ENCODE data around the gene NEO1. TPM values are rescaled to one million over a fixed set of nuclear protein-coding genes. Genes with fewer than 3 reads are reported as not detected.

The NEO1 gene
- total RNA-seq, 1 donor from 2014 or later, result 30.3 TPM

GRCh38 chr15:73336756-73337155 is 284.5 kb downstream of the NEO1 start:
- Histone ChIP-seq H3K36me3 (ENCODE audit: insufficient read depth, low read length) (no peaks in the 10 kb centered on the region), H3K27ac (ENCODE audit: low read depth, low read length) (no peak overlapping the region), H3K4me1 (ENCODE audit: insufficient read depth, low read length) (no peaks in the 10 kb centered on the region), H3K79me2 (ENCODE audit: insufficient read depth, low read length) (no peaks in the 10 kb centered on the region), H4K20me1 (ENCODE audit: insufficient read depth, low read length) (no peaks in the 10 kb centered on the region), H3K9me3 (ENCODE audit: insufficient read depth, low read depth, low read length) (no peaks in the 10 kb centered on the region), H2AFZ (ENCODE audit: low read depth, low read length) (no peak overlapping the region), H3K9ac (ENCODE audit: low read length) (no peak overlapping the region), H3K4me2 (ENCODE audit: low read length) (no peak overlapping the region), H3K4me3 (ENCODE audit: insufficient read depth, low read depth, low read length) (no peak overlapping the region), H3K27me3 (ENCODE audit: insufficient read depth, low read length) (peaks cover 7% of the 10 kb centered on the region)
- Mint-ChIP-seq H3K4me1 (ENCODE audit: low read depth, unreplicated experiment) (peaks cover 14% of the 10 kb centered on the region), H3K27ac (ENCODE audit: unreplicated experiment) (no peak overlapping the region), H3K9me3 (ENCODE audit: unreplicated experiment) (peaks cover 2% of the 10 kb centered on the region), H3K36me3 (ENCODE audit: low read depth, unreplicated experiment) (peaks cover 7% of the 10 kb centered on the region), H3K27me3 (ENCODE audit: low read depth, unreplicated experiment) (peaks cover 23% of the 10 kb centered on the region), H3K4me3 (ENCODE audit: unreplicated experiment) (peak overlapping the region; percentile 23)
- FAIRE-seq, result no peak
- DNase-seq (ENCODE audit: low read depth), result no peak
- TF ChIP-seq EZH2 (IDR thresholded peaks at IDR 0.05; ENCODE audit: insufficient read depth, low read length) (no peak), CTCF (IDR thresholded peaks at IDR 0.05; ENCODE audit: insufficient read depth, low read depth, low read length) (no peak)

- Mint-ChIP-seq H3K4me3 (ENCODE audit: unreplicated experiment) (no peak overlapping the region), H3K36me3 (ENCODE audit: low read depth, unreplicated experiment) (peaks cover 7% of the 10 kb centered on the region), H3K4me1 (ENCODE audit: low read depth, unreplicated experiment) (peaks cover 14% of the 10 kb centered on the region), H3K9me3 (ENCODE audit: unreplicated experiment) (peaks cover 2% of the 10 kb centered on the region), H3K27ac (ENCODE audit: unreplicated experiment) (no peak overlapping the region), H3K27me3 (ENCODE audit: low read depth, unreplicated experiment) (peaks cover 23% of the 10 kb centered on the region)
- Histone ChIP-seq H3K4me1 (ENCODE audit: insufficient read depth, low read length) (no peaks in the 10 kb centered on the region), H3K36me3 (ENCODE audit: insufficient read depth, low read length) (no peaks in the 10 kb centered on the region), H3K79me2 (ENCODE audit: insufficient read depth, low read length) (no peaks in the 10 kb centered on the region), H3K27ac (ENCODE audit: low read depth, low read length) (no peak overlapping the region), H3K4me2 (ENCODE audit: low read length) (no peak overlapping the region), H3K27me3 (ENCODE audit: insufficient read depth, low read length) (peaks cover 7% of the 10 kb centered on the region), H3K9ac (ENCODE audit: low read length) (no peak overlapping the region), H3K4me3 (ENCODE audit: insufficient read depth, low read depth, low read length) (no peak overlapping the region), H2AFZ (ENCODE audit: low read depth, low read length) (no peak overlapping the region), H3K9me3 (ENCODE audit: insufficient read depth, low read depth, low read length) (no peaks in the 10 kb centered on the region), H4K20me1 (ENCODE audit: insufficient read depth, low read length) (no peaks in the 10 kb centered on the region)
- FAIRE-seq (no peak), DNase-seq (ENCODE audit: low read depth) (no peak)
- no peak for TF ChIP-seq CTCF (IDR thresholded peaks at IDR 0.05; ENCODE audit: insufficient read depth, low read depth, low read length)
- TF ChIP-seq EZH2 (IDR thresholded peaks at IDR 0.05; ENCODE audit: insufficient read depth, low read length), result no peak
These were observed 284.9 kb downstream of the NEO1 start for GRCh38 chr15:73337187-73337586.

- H3K9me3 ChIP-seq (ENCODE audit: insufficient read depth, low read depth, low read length), result no peaks in the 10 kb centered on the region
- H3K27me3 Mint-ChIP-seq (ENCODE audit: low read depth, unreplicated experiment), result peaks cover 23% of the 10 kb centered on the region
- no peaks in the 10 kb centered on the region for H4K20me1 ChIP-seq (ENCODE audit: insufficient read depth, low read length)
- no peak overlapping the region for H3K9ac ChIP-seq (ENCODE audit: low read length)
- H2AFZ ChIP-seq (ENCODE audit: low read depth, low read length), result no peak overlapping the region
- FAIRE-seq (no peak), DNase-seq (ENCODE audit: low read depth) (no peak)
- no peak overlapping the region for H3K4me3 Mint-ChIP-seq (ENCODE audit: unreplicated experiment)
- no peak overlapping the region for H3K4me3 ChIP-seq (ENCODE audit: insufficient read depth, low read depth, low read length)
- H3K27me3 ChIP-seq (ENCODE audit: insufficient read depth, low read length), result peaks cover 7% of the 10 kb centered on the region
- H3K36me3 Mint-ChIP-seq (ENCODE audit: low read depth, unreplicated experiment), result peaks cover 7% of the 10 kb centered on the region
- H3K4me1 ChIP-seq (ENCODE audit: insufficient read depth, low read length), result no peaks in the 10 kb centered on the region
- no peak overlapping the region for H3K27ac ChIP-seq (ENCODE audit: low read depth, low read length)
- no peaks in the 10 kb centered on the region for H3K36me3 ChIP-seq (ENCODE audit: insufficient read depth, low read length)
- TF ChIP-seq EZH2 (IDR thresholded peaks at IDR 0.05; ENCODE audit: insufficient read depth, low read length) (no peak), CTCF (IDR thresholded peaks at IDR 0.05; ENCODE audit: insufficient read depth, low read depth, low read length) (no peak)
- peaks cover 5% of the 10 kb centered on the region for H3K9me3 Mint-ChIP-seq (ENCODE audit: unreplicated experiment)
- H3K79me2 ChIP-seq (ENCODE audit: insufficient read depth, low read length), result no peaks in the 10 kb centered on the region
- no peak overlapping the region for H3K4me2 ChIP-seq (ENCODE audit: low read length)
- H3K27ac Mint-ChIP-seq (ENCODE audit: unreplicated experiment), result no peak overlapping the region
- peaks cover 17% of the 10 kb centered on the region for H3K4me1 Mint-ChIP-seq (ENCODE audit: low read depth, unreplicated experiment)
These were observed 285.8 kb downstream of the NEO1 start for GRCh38 chr15:73338058-73338457.
